Trophoblast cell (in vitro differentiated cells and primary cell): ENCODE results near the gene EPYC.
"Not testable (repeated sequence)": the region's sequence is repeated elsewhere in the genome, so short reads cannot be mapped to it uniquely, and the experiment has no call there.

ENCODE experiments used
- DNase-seq, 2 donors: peaks; one replicate each; pipeline ENCODE4 v3.0.0-alpha.2; 2016
- H2AFZ ChIP-seq: 2 replicates; pipeline ENCODE4 v1.6.1; 2013; ENCODE audit warnings: low read length, moderate library complexity, mild to moderate bottlenecking; ENCODE audit not compliant: insufficient read depth, poor library complexity
- H2AK5ac ChIP-seq: 2 replicates; pipeline ENCODE4 v1.6.1; 2013; ENCODE audit warnings: mild to moderate bottlenecking, low read length
- H2BK120ac ChIP-seq: 2 replicates; pipeline ENCODE4 v1.6.1; 2013; ENCODE audit warnings: low read length, mild to moderate bottlenecking, moderate library complexity; ENCODE audit not compliant: insufficient read depth, poor library complexity
- H2BK12ac ChIP-seq: 2 replicates; pipeline ENCODE4 v1.6.1; 2013; ENCODE audit warnings: mild to moderate bottlenecking, low read length, moderate library complexity
- H2BK5ac ChIP-seq: 2 replicates; pipeline ENCODE4 v1.6.1; 2013; ENCODE audit warnings: low read length, low read depth, moderate library complexity, mild to moderate bottlenecking; ENCODE audit not compliant: poor library complexity
- H3K14ac ChIP-seq: 2 replicates; pipeline ENCODE4 v1.6.1; 2013; ENCODE audit warnings: mild to moderate bottlenecking, low read length
- H3K18ac ChIP-seq: 2 replicates; pipeline ENCODE4 v1.6.1; 2013; ENCODE audit warnings: mild to moderate bottlenecking, low read length
- H3K23ac ChIP-seq: 2 replicates; pipeline ENCODE4 v1.6.1; 2013; ENCODE audit warnings: low read length
- H3K27ac ChIP-seq: 2 replicates; pipeline ENCODE4 v1.5.1; 2013; ENCODE audit warnings: low read depth, mild to moderate bottlenecking, inconsistent platforms, low read length, moderate library complexity
- H3K27me3 ChIP-seq: 2 replicates; pipeline ENCODE4 v1.6.1; 2013; ENCODE audit warnings: inconsistent platforms, mild to moderate bottlenecking, low read length, moderate library complexity; ENCODE audit not compliant: insufficient read depth
- H3K36me3 ChIP-seq, 2 experiments: 1 replicate in 1 of 2; 2 replicates in 1 of 2; pipeline ENCODE4 v1.6.1; 2013; ENCODE audit warnings: low read length in 2 of 2, mild to moderate bottlenecking in 2 of 2, moderate library complexity in 1 of 2; ENCODE audit not compliant: insufficient read depth in 2 of 2, control insufficient read depth in 1 of 2
- H3K4ac ChIP-seq: 2 replicates; pipeline ENCODE4 v1.6.1; 2013; ENCODE audit warnings: low read depth, mild to moderate bottlenecking, low read length, moderate library complexity
- H3K4me1 ChIP-seq, 2 experiments: 1 replicate in 1 of 2; 2 replicates in 1 of 2; pipeline ENCODE4 v1.6.1; 2013; ENCODE audit warnings: low read length in 2 of 2, mild to moderate bottlenecking in 2 of 2, moderate library complexity in 1 of 2; ENCODE audit not compliant: insufficient read depth in 2 of 2, control insufficient read depth in 1 of 2
- H3K4me2 ChIP-seq: 2 replicates; pipeline ENCODE4 v1.6.1; 2013; ENCODE audit warnings: inconsistent platforms, mild to moderate bottlenecking, low read length, moderate library complexity
- H3K4me3 ChIP-seq: 2 replicates; pipeline ENCODE4 v1.5.1; 2013; ENCODE audit warnings: mild to moderate bottlenecking, low read depth, low read length, inconsistent platforms
- H3K79me1 ChIP-seq: one replicate; pipeline ENCODE4 v1.6.1; 2013; ENCODE audit warnings: low read length
- H3K79me2 ChIP-seq: 2 replicates; pipeline ENCODE4 v1.6.1; 2013; ENCODE audit warnings: low read length, mild to moderate bottlenecking; ENCODE audit not compliant: control insufficient read depth, insufficient read depth, poor library complexity
- H3K9ac ChIP-seq: 2 replicates; pipeline ENCODE4 v1.6.1; 2013; ENCODE audit warnings: mild to moderate bottlenecking, low read length
- H3K9me3 ChIP-seq: 2 replicates; pipeline ENCODE4 v1.6.1; 2013; ENCODE audit warnings: low read depth, mild to moderate bottlenecking, control low read depth, inconsistent platforms, low read length; ENCODE audit not compliant: insufficient read depth
- H4K12ac ChIP-seq: 2 replicates; pipeline ENCODE4 v1.6.1; 2013; ENCODE audit warnings: low read depth, mild to moderate bottlenecking, low read length, moderate library complexity
- H4K8ac ChIP-seq: 2 replicates; pipeline ENCODE4 v1.6.1; 2013; ENCODE audit warnings: low read depth, mild to moderate bottlenecking, low read length, moderate library complexity
- H4K91ac ChIP-seq: one replicate; pipeline ENCODE4 v1.6.1; 2013; ENCODE audit warnings: low read depth, mild to moderate bottlenecking, low read length, moderate library complexity
- WGBS: extraction: QIAGEN DNeasy Blood & Tissue Kit; methylation state at CpG from one replicate; pipeline ENCODE4 v1.1.7; 2013; ENCODE audit warnings: missing lambda C conversion rate; ENCODE audit not compliant: insufficient read length, insufficient coverage; ENCODE audit errors: extremely low coverage; 5-methylcytosine and 5-hydroxymethylcytosine counted together

Gene EPYC

DNA sequence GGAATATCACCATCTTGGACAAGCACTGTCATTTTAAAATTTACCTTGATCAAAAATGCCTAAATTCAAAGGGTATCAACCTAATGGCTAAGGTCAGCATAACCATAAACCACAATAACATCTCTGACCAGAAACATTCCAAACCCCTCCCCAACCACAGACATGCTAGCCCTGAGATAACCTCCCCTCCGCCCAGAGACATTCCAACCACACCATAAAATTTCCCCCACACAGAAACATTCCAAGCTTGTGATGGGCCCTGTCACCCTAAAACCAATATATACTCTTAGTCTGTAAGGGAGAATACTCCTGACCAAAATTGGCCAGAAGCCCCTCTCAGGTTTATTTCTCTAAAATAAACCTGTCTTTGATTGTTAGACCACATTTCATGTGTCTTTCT, 17.7 kb downstream of the EPYC start:
- Histone ChIP-seq H2AFZ (no peak overlapping the region), H3K4me3 (no peak overlapping the region), H4K8ac (no peak overlapping the region), H3K27me3 (no peaks in the 10 kb centered on the region), H2BK120ac (no peak overlapping the region), H4K12ac (no peak overlapping the region), H3K79me2 (no peaks in the 10 kb centered on the region), H3K79me1 (no peaks in the 10 kb centered on the region), H4K91ac (no peak overlapping the region), H2BK12ac (no peak overlapping the region), H3K4me1 (no peaks in the 10 kb centered on the region), H3K27ac (no peak overlapping the region), H2AK5ac (no peak overlapping the region), H3K36me3 (peaks cover 0 to 2% of the 10 kb centered on the region in 2 experiments), H3K9ac (no peak overlapping the region), H3K9me3 (peaks cover 2% of the 10 kb centered on the region), H3K23ac (no peak overlapping the region), H3K4ac (no peak overlapping the region), H3K4me2 (no peak overlapping the region), H2BK5ac (no peak overlapping the region), H3K18ac (no peak overlapping the region), H3K14ac (no peak overlapping the region)
- no CpG with 5 or more reads among the region's 1 CpG for WGBS
- no peak for DNase-seq

DNA sequence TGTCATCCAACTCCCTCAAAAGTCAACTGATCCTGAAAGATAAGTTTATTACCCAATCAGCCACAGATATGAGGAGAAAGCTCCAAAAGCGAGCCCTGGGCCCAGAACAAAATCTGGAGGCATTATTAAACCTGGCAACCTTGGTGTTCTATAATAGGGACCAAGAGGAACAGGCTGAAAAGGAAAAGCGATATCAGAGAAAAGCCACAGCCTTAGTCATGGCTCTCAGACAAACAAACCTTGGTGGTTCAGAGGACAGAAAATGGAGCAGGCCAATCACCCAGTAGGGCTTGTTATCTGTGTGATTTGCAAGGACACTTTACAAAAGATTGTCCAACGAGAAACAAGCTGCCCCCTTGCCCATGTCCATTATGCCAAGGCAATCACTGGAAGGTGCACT, 19.4 kb downstream of the EPYC start:
- not testable (repeated sequence) for H3K18ac ChIP-seq, H3K4me3 ChIP-seq, H3K23ac ChIP-seq, H3K36me3 ChIP-seq, H3K4me1 ChIP-seq, H3K4me2 ChIP-seq, H3K14ac ChIP-seq, H4K12ac ChIP-seq, H4K91ac ChIP-seq, H2AFZ ChIP-seq, H3K27ac ChIP-seq, H3K4ac ChIP-seq, H3K27me3 ChIP-seq, H3K79me2 ChIP-seq, H3K79me1 ChIP-seq, H2BK5ac ChIP-seq, H3K9ac ChIP-seq, H3K9me3 ChIP-seq, H4K8ac ChIP-seq, H2BK120ac ChIP-seq, H2AK5ac ChIP-seq, DNase-seq, H2BK12ac ChIP-seq
- no CpG with 5 or more reads among the region's 3 CpGs for WGBS

DNA sequence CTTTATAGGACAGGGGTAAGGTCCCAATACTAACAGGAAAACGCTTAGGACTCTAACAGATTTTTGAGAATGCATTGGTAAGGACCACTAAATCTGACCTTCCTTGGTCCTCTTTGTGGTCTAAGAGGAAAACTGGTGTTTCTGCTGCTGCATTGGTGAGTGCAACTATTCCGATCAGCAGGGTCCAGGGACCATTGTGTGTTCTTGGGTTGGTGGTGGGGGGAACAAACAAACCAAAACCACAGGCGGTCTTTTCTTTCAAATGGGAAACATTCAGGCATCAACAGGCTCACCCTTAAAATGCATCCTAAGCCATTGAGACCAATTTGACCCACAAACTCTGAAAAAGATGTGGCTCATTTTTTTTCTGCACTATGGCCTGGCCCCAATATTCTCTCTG, 20.7 kb downstream of the EPYC start:
- H3K9me3 ChIP-seq, result peaks cover 2% of the 10 kb centered on the region
- H3K36me3 ChIP-seq, result peaks cover 0 to 2% of the 10 kb centered on the region in 2 experiments
- H3K4ac ChIP-seq, result no peak overlapping the region
- no peak overlapping the region for H3K4me2 ChIP-seq
- H2AFZ ChIP-seq, result no peak overlapping the region
- no CpG with 5 or more reads among the region's 3 CpGs for WGBS
- no peak overlapping the region for H4K12ac ChIP-seq
- peaks cover 2% of the 10 kb centered on the region for H3K79me1 ChIP-seq
- H3K27me3 ChIP-seq, result no peaks in the 10 kb centered on the region
- no peak overlapping the region for H3K23ac ChIP-seq
- no peak overlapping the region for H4K8ac ChIP-seq
- H2BK12ac ChIP-seq, result no peak overlapping the region
- H2BK5ac ChIP-seq, result no peak overlapping the region
- no peak overlapping the region for H3K27ac ChIP-seq
- H3K4me1 ChIP-seq, result peaks cover 0 to under 1% of the 10 kb centered on the region in 2 experiments
- H3K14ac ChIP-seq, result no peak overlapping the region
- no peak overlapping the region for H3K9ac ChIP-seq
- no peak overlapping the region for H2AK5ac ChIP-seq
- H4K91ac ChIP-seq, result no peak overlapping the region
- H3K18ac ChIP-seq, result no peak overlapping the region
- no peak for DNase-seq
- no peaks in the 10 kb centered on the region for H3K79me2 ChIP-seq
- H3K4me3 ChIP-seq, result no peak overlapping the region
- no peak overlapping the region for H2BK120ac ChIP-seq

DNA sequence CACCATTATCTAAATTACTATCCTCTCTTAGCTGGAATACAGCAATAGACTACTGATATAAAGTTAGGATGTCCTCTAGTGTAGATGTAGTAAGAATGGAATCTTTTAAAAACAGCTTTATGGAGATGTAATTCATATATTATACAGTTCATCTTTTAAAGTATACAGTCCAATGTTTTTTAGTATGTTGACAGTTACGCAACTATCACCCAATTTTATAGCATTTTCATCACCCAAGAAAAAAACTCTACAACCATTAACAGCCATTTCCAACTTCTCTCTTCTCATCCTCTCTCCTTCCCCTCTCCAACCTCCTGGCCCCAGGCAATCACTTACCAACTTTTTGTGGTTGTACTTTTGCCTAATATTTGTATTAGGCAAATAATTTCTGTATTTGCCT, 22.6 kb downstream of the EPYC start:
- H4K91ac ChIP-seq, result no peak overlapping the region
- H3K9me3 ChIP-seq, result peaks cover 2% of the 10 kb centered on the region
- H3K79me1 ChIP-seq, result peaks cover 5% of the 10 kb centered on the region
- no peak overlapping the region for H3K23ac ChIP-seq
- no peak overlapping the region for H3K18ac ChIP-seq
- no peak overlapping the region for H2AK5ac ChIP-seq
- no peak overlapping the region for H2BK120ac ChIP-seq
- no peak overlapping the region for H3K14ac ChIP-seq
- peaks cover 0 to 2% of the 10 kb centered on the region in 2 experiments for H3K36me3 ChIP-seq
- H3K27ac ChIP-seq, result no peak overlapping the region
- H2AFZ ChIP-seq, result no peak overlapping the region
- no peak overlapping the region for H4K8ac ChIP-seq
- H4K12ac ChIP-seq, result no peak overlapping the region
- no peak overlapping the region for H3K4me3 ChIP-seq
- H3K79me2 ChIP-seq, result no peaks in the 10 kb centered on the region
- no peak overlapping the region for H3K4me2 ChIP-seq
- no CpG with 5 or more reads among the region's 1 CpG for WGBS
- H2BK5ac ChIP-seq, result no peak overlapping the region
- no peak overlapping the region for H3K4ac ChIP-seq
- no peak overlapping the region for H3K9ac ChIP-seq
- H2BK12ac ChIP-seq, result no peak overlapping the region
- no peaks in the 10 kb centered on the region for H3K27me3 ChIP-seq
- DNase-seq, result no peak
- H3K4me1 ChIP-seq, result peaks cover 0 to 2% of the 10 kb centered on the region in 2 experiments
